ENCODE results near the gene CLECL1. TPM values are rescaled to one million over a fixed set of nuclear protein-coding genes. Genes with fewer than 3 reads are reported as not detected.

Gene CLECL1
- total and polyA plus RNA-seq, 2 donors: 4.0 to 11.2 TPM

DNA sequence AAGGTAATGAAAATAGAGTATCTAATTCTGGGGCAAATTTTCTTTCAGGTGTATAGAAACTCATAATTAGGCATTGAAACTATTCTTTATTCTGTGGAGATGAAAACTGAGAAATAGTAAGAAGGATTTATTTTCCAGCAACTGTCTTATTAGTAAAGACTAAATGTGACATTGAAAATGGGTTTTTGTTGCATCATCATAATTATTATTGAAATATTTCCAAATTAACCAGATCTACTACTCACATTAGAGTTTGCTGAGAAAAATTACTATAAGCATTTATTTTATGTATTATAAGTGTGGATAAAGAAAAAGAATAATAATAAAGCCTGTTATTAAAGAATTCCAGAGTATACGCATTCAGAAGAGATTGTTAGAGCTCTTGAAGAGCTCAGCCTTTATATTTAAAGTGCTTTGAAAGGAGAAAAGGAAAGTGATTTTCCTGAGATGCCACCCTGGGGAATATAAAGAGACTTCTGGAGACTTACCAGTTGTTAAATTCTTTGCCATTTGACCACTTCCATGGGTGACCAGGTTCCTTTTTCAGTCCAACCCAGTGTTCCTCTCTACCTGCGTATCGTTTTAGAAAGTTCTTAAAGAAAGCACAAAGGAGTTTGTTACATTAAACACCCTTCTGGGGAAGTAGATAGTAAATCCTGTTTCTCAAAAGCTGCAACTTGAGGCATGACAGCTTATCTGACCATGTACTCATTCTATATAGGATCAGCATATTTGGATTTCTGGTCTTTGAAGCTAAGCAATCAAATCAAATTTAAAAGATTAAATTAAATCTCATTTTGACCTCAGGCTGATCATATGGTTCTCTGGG lies 21.4 kb upstream of the CLECL1 start:
- H3K9me3 ChIP-seq (ENCODE audit: control insufficient read depth in 2 of 2, insufficient read depth in 1 of 2, low read length in 1 of 2): no peaks in the 10 kb centered on the region
- DNase-seq (ENCODE audit: low read depth in 6 of 9, low spot score in 9 of 9): no peak
- H3K4me1 ChIP-seq (ENCODE audit: control insufficient read depth in 2 of 2, insufficient read depth in 2 of 2, low read length in 2 of 2): peaks cover 5% of the 10 kb centered on the region in 2 donors
- peaks cover 9 to 34% of the 10 kb centered on the region in 2 donors for H3K36me3 ChIP-seq (ENCODE audit: control insufficient read depth in 2 of 2, insufficient read depth in 2 of 2, low read length in 1 of 2)
- H3K27ac ChIP-seq (ENCODE audit: low read depth in 1 of 2, low read length in 1 of 2): no peak overlapping the region
- peak overlapping the region in 1 of 2 donors; percentile 23 for H3K4me3 ChIP-seq (ENCODE audit: low read length in 2 of 2)
- H3K27me3 ChIP-seq (ENCODE audit: control insufficient read depth in 2 of 2, insufficient read depth in 1 of 2, low read length in 1 of 2): no peaks in the 10 kb centered on the region
- WGBS: 92% methylated on average over 3 of the region's 3 CpGs

DNA sequence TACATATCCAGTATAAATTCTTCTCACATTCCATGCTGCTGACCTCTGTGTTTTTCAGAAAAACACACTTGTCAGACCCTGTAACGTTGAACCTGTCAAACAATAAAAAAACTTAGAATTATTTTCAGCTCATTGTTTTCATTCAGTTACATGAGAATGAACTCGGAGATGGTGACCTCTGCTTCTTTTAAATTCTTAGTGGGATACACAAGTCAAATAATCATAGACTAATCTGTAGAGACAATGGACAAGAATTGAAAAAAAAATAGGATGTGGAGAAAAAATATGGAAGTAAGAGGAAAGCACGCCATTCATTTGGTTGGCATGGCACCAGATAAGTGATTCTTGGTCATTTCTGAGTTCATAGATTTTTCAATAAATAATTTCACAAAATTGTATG lies 20.6 kb upstream of the CLECL1 start:
- Histone ChIP-seq H3K27ac (ENCODE audit: low read depth in 1 of 2, low read length in 1 of 2) (no peak overlapping the region), H3K4me1 (ENCODE audit: control insufficient read depth in 2 of 2, insufficient read depth in 2 of 2, low read length in 2 of 2) (peaks cover 5% of the 10 kb centered on the region in 2 donors), H3K27me3 (ENCODE audit: control insufficient read depth in 2 of 2, insufficient read depth in 1 of 2, low read length in 1 of 2) (no peaks in the 10 kb centered on the region), H3K4me3 (ENCODE audit: low read length in 2 of 2) (no peak overlapping the region), H3K9me3 (ENCODE audit: control insufficient read depth in 2 of 2, insufficient read depth in 1 of 2, low read length in 1 of 2) (no peaks in the 10 kb centered on the region), H3K36me3 (ENCODE audit: control insufficient read depth in 2 of 2, insufficient read depth in 2 of 2, low read length in 1 of 2) (peaks cover 9 to 34% of the 10 kb centered on the region in 2 donors)
- no peak for DNase-seq (ENCODE audit: low read depth in 6 of 9, low spot score in 9 of 9)
- WGBS: 95% methylated on average over 3 of the region's 3 CpGs

DNA sequence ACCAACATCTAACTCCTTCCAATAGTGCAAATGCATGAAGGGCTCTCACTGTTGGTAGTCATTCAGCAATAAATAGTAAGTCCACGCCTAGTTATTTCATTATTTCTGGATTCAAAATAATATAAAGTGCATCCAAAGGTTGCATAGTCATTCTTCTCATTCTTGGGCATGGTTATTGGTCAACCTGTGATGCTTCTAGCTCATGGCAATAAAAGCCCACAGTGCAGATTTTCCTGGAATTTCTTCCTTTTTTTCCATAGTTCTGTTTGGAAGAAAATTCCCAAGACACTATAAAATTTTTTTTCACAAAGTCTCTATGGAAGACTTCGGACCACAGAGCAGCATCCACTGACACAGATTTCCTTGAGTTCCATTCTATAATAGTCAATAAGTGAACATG lies 20.2 kb upstream of the CLECL1 start:
- 94% methylated on average over 2 of the region's 2 CpGs for WGBS
- H3K27me3 ChIP-seq (ENCODE audit: control insufficient read depth in 2 of 2, insufficient read depth in 1 of 2, low read length in 1 of 2): no peaks in the 10 kb centered on the region

DNA sequence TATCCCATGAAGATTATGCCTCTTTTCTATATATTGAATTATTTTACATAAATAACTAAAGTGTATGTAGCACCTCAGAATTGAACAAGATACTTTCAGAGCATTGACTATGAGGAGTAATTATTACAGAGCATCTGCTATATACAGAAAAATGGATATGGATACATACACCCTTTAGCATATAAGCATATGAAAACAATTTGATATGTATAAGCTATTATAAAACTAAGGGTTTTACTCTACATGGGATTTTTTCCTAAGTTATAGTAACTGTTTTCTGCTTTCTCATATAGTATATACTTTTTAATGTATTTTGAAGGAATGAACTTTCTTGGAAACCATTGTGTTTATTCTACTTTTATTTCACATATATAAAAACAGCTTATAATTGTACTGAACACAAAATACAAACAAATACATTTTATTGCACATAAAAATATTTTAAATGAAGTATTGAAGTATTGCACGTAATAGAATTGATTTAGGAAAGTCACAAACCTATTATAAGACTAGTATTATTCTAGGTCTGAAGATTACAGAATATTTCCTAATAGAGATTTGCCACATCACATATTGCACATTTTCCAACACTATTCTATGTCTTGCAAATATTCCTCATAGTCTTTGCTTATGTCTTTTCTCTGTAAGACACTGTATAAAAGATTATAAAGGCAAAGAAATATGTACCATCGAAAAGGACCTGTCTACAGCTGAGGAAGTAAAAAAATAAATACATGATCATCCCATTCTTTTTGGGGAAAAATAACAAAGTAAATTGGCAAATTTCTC lies 19.4 kb upstream of the CLECL1 start:
- Histone ChIP-seq H3K27me3 (ENCODE audit: control insufficient read depth in 2 of 2, insufficient read depth in 1 of 2, low read length in 1 of 2) (no peaks in the 10 kb centered on the region), H3K4me3 (ENCODE audit: low read length in 2 of 2) (no peak overlapping the region), H3K9me3 (ENCODE audit: control insufficient read depth in 2 of 2, insufficient read depth in 1 of 2, low read length in 1 of 2) (no peaks in the 10 kb centered on the region), H3K4me1 (ENCODE audit: control insufficient read depth in 2 of 2, insufficient read depth in 2 of 2, low read length in 2 of 2) (peaks cover 5% of the 10 kb centered on the region in 2 donors), H3K36me3 (ENCODE audit: control insufficient read depth in 2 of 2, insufficient read depth in 2 of 2, low read length in 1 of 2) (peaks cover 9 to 34% of the 10 kb centered on the region in 2 donors), H3K27ac (ENCODE audit: low read depth in 1 of 2, low read length in 1 of 2) (no peak overlapping the region)
- 95% methylated on average over 2 of the region's 2 CpGs for WGBS
- DNase-seq (ENCODE audit: low read depth in 6 of 9, low spot score in 9 of 9): no peak

More for the DNA sequence above, 20.2 kb upstream of the CLECL1 start:
- no peak overlapping the region for H3K27ac ChIP-seq (ENCODE audit: low read depth in 1 of 2, low read length in 1 of 2)
- peaks cover 9 to 34% of the 10 kb centered on the region in 2 donors for H3K36me3 ChIP-seq (ENCODE audit: control insufficient read depth in 2 of 2, insufficient read depth in 2 of 2, low read length in 1 of 2)
- H3K9me3 ChIP-seq (ENCODE audit: control insufficient read depth in 2 of 2, insufficient read depth in 1 of 2, low read length in 1 of 2): no peaks in the 10 kb centered on the region
- H3K4me3 ChIP-seq (ENCODE audit: low read length in 2 of 2): no peak overlapping the region
- DNase-seq (ENCODE audit: low read depth in 6 of 9, low spot score in 9 of 9): no peak
- H3K4me1 ChIP-seq (ENCODE audit: control insufficient read depth in 2 of 2, insufficient read depth in 2 of 2, low read length in 2 of 2): peaks cover 5% of the 10 kb centered on the region in 2 donors

DNA sequence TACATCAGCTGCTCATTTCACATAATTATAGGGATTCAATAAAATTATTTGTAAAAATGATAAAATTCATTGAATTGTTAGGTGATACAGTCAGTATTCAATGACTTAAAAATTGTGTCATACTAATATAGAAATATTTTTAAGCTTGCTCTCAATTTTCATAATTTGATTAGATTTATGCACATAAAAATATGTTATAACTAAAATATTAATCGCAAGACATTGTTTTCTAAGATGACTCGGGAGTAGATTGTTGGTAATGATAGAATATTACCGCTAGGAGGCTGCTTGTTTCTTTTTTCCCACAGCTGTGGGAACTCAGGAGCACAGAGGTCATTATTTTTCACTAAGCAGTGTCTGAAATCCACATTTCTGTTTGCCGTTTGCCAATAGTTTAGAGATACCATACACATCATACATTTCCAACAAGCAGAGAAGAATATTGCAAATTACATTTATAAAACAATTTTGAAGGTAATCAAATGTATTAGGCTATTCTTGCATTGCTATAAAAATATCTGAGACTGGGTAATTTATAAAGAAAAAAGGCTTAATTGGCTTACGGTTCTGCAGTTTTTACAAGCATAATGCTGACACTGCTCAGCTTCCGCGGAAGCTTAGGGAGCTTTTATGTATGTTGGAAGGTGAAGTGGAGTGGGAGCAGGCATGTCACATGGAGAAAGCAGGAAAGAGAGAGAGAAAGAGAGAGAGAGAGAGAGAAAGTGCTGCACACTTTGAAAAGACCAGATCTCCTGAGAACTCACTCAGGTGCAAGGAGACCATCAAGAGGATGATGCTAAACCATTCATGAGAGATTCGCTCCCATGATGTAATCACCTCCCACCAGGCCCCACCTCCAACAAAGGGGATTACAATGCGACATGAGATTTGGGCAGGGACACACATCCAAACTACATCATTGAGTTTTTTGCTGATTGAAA lies 18.6 kb upstream of the CLECL1 start:
- Histone ChIP-seq H3K4me3 (ENCODE audit: low read length in 2 of 2) (no peak overlapping the region), H3K36me3 (ENCODE audit: control insufficient read depth in 2 of 2, insufficient read depth in 2 of 2, low read length in 1 of 2) (peaks cover 9 to 34% of the 10 kb centered on the region in 2 donors), H3K9me3 (ENCODE audit: control insufficient read depth in 2 of 2, insufficient read depth in 1 of 2, low read length in 1 of 2) (no peaks in the 10 kb centered on the region), H3K4me1 (ENCODE audit: control insufficient read depth in 2 of 2, insufficient read depth in 2 of 2, low read length in 2 of 2) (peaks cover 2 to 5% of the 10 kb centered on the region in 2 donors), H3K27me3 (ENCODE audit: control insufficient read depth in 2 of 2, insufficient read depth in 1 of 2, low read length in 1 of 2) (no peaks in the 10 kb centered on the region), H3K27ac (ENCODE audit: low read depth in 1 of 2, low read length in 1 of 2) (peak overlapping the region in 1 of 2 donors; percentile 65)
- DNase-seq (ENCODE audit: low read depth in 6 of 9, low spot score in 9 of 9): peak in 2 of 9 donors; percentile 26 to 45
- WGBS: 51% methylated on average over 9 of the region's 9 CpGs

DNA sequence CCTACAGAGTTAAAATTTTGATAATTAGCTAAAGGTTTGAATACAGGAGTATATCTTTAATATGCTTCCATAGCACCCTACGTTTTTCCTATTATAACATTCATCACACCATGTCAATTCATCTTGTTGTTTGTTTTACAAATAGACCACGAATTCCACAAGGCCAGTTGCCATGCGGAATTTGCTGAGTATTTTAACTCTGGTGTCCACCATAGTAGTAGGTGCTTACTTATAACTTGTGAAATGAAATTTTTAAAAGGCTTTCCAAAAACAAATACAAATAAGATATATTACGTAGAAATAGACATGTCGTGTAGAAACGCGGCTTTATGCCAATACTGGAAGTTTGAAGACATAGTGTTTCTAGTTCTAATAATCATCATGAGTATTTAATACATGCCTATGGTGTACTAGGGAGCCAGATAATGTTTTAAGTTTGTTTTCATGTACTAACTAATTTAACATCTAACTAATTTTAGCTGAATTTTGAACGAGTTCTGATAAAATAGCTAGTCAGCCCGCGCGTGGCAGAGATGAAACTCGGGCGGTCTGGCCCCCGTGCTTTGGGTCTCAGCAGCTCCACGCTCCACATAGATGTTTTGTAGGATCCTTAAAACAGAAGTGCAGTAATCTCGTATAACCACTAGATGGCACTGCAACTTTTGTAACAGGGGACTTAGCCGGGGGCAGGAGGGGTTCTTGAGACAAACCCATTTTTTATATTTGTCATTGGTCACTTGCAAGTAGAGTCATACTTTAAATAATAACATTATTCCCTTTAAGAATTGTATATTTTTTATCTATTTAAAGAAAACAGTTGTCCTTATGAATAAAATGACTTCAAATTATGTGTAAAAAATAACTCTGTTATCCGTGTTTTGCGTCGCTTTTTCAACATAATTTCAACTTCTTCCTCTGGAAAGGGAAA lies 17.6 kb upstream of the CLECL1 start:
- peak in 3 of 9 donors; percentile 72 to 91 (median 80) for DNase-seq (ENCODE audit: low read depth in 6 of 9, low spot score in 9 of 9)
- Histone ChIP-seq H3K27ac (ENCODE audit: low read depth in 1 of 2, low read length in 1 of 2) (no peak overlapping the region), H3K27me3 (ENCODE audit: control insufficient read depth in 2 of 2, insufficient read depth in 1 of 2, low read length in 1 of 2) (no peaks in the 10 kb centered on the region), H3K4me3 (ENCODE audit: low read length in 2 of 2) (no peak overlapping the region), H3K36me3 (ENCODE audit: control insufficient read depth in 2 of 2, insufficient read depth in 2 of 2, low read length in 1 of 2) (peaks cover 7 to 27% of the 10 kb centered on the region in 2 donors), H3K4me1 (ENCODE audit: control insufficient read depth in 2 of 2, insufficient read depth in 2 of 2, low read length in 2 of 2) (peaks cover 2 to 5% of the 10 kb centered on the region in 2 donors), H3K9me3 (ENCODE audit: control insufficient read depth in 2 of 2, insufficient read depth in 1 of 2, low read length in 1 of 2) (no peaks in the 10 kb centered on the region)
- WGBS: 22% methylated on average over 20 of the region's 20 CpGs

DNA sequence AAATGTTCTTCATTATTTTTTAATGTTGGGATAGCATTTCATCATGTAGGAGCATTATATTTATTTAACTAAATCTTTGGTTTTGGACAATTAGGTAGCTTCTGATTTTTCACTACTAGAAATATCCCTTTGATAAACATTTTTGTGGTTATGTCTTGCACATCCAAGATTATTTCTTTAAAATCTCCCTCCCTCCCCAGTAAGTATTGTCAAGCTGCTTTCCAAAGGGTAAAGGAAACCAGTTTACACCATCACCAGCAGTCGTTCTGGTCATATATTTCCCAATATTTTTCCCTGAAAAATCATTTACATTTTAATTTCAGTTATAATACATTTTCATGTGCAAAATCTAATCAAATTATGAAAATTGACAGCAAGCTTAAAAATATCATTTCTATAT lies 16.7 kb upstream of the CLECL1 start:
- WGBS: 73% methylated on average over 1 of the region's 1 CpG
- Histone ChIP-seq H3K4me3 (ENCODE audit: low read length in 2 of 2) (no peak overlapping the region), H3K27ac (ENCODE audit: low read depth in 1 of 2, low read length in 1 of 2) (no peak overlapping the region), H3K4me1 (ENCODE audit: control insufficient read depth in 2 of 2, insufficient read depth in 2 of 2, low read length in 2 of 2) (peaks cover 2 to 5% of the 10 kb centered on the region in 2 donors), H3K27me3 (ENCODE audit: control insufficient read depth in 2 of 2, insufficient read depth in 1 of 2, low read length in 1 of 2) (no peaks in the 10 kb centered on the region), H3K36me3 (ENCODE audit: control insufficient read depth in 2 of 2, insufficient read depth in 2 of 2, low read length in 1 of 2) (peaks cover 3 to 18% of the 10 kb centered on the region in 2 donors), H3K9me3 (ENCODE audit: control insufficient read depth in 2 of 2, insufficient read depth in 1 of 2, low read length in 1 of 2) (no peaks in the 10 kb centered on the region)
- DNase-seq (ENCODE audit: low read depth in 6 of 9, low spot score in 9 of 9): no peak

DNA sequence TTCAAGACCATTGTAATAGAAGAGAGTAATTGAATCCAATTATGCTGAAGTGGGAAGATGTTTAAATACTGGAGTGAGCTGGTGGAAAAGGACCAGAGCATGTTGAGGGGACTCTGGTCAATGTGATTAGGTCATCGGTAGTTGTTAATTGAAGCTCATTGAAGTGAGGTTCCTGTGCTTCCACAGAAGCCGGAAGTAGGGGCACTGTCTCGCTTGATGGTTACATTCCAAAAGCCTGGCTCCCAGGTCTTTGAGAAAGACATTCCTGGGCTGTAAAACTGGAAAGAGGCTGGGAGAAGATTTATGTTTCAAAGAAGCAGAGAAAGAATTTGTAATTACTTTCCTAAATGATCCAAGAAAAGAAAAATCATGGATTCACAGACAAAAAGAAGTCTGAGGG lies 12.3 kb upstream of the CLECL1 start:
- Histone ChIP-seq H3K36me3 (ENCODE audit: control insufficient read depth in 2 of 2, insufficient read depth in 2 of 2, low read length in 1 of 2) (no peaks in the 10 kb centered on the region), H3K27ac (ENCODE audit: low read depth in 1 of 2, low read length in 1 of 2) (no peak overlapping the region), H3K27me3 (ENCODE audit: control insufficient read depth in 2 of 2, insufficient read depth in 1 of 2, low read length in 1 of 2) (no peaks in the 10 kb centered on the region), H3K4me1 (ENCODE audit: control insufficient read depth in 2 of 2, insufficient read depth in 2 of 2, low read length in 2 of 2) (peaks cover 11 to 21% of the 10 kb centered on the region in 2 donors), H3K9me3 (ENCODE audit: control insufficient read depth in 2 of 2, insufficient read depth in 1 of 2, low read length in 1 of 2) (no peaks in the 10 kb centered on the region), H3K4me3 (ENCODE audit: low read length in 2 of 2) (no peak overlapping the region)
- no peak for DNase-seq (ENCODE audit: low read depth in 6 of 9, low spot score in 9 of 9)
- 96% methylated on average over 3 of the region's 3 CpGs for WGBS

Data from thymus (tissue), 11 donors.